ENCODE data around the gene SYNC.
A peak's percentile ranks its signal among the peaks of the same experiment; 100 is the strongest.

The SYNC gene

GRCh38 chr1:32702599-32703478, at the start of gene SYNC:
SYNC (minus strand) TSS chr1:32702770; CDS start chr1:32702660, 110 bp downstream.
- peaks cover 26% of the 10 kb centered on the region for H3K27me3 ChIP-seq (ENCODE audit: control insufficient read depth, insufficient read depth, low read length)
- no peaks in the 10 kb centered on the region for H3K9me3 ChIP-seq (ENCODE audit: control insufficient read depth, insufficient read depth, low read length)
- no peaks in the 10 kb centered on the region for H3K36me3 ChIP-seq (ENCODE audit: control insufficient read depth, insufficient read depth, low read length)
- H3K4me1 ChIP-seq (ENCODE audit: control insufficient read depth, insufficient read depth, low read length), result peaks cover 5% of the 10 kb centered on the region
- peak within 1 kb of the TSS; percentile 67 for H3K4me3 ChIP-seq (ENCODE audit: low read depth, low read length)
- H3K9ac ChIP-seq (ENCODE audit: low read depth, low read length), result no peak within 1 kb of the TSS

DNA sequence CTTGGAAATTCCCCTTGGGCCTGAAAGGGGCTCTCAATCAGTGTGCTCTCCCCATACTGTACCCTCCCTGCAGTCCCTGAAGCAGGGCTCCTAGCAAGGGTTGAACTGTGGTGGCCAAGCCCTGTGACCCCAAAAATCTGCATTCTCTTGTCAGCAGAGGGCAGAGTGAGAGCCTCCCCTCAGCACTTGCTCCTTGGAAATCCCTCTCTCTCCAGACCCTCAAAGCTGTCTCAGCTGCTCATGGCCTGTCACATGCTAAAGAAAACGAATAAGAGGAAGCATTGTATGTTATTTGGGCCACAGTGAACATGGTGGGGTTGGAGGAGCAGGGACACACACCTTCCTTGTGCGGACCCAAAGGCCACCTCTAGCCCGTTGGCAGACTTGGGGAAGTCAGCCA, 47.2 kb upstream of the SYNC start:
- H3K4me1 ChIP-seq (ENCODE audit: control insufficient read depth, insufficient read depth, low read length), result peaks cover 2% of the 10 kb centered on the region
- H3K36me3 ChIP-seq (ENCODE audit: control insufficient read depth, insufficient read depth, low read length), result no peaks in the 10 kb centered on the region
- H3K9me3 ChIP-seq (ENCODE audit: control insufficient read depth, insufficient read depth, low read length), result no peaks in the 10 kb centered on the region
- no peak overlapping the region for H3K4me3 ChIP-seq (ENCODE audit: low read depth, low read length)
- H3K27me3 ChIP-seq (ENCODE audit: control insufficient read depth, insufficient read depth, low read length), result no peaks in the 10 kb centered on the region
- no peak overlapping the region for H3K9ac ChIP-seq (ENCODE audit: low read depth, low read length)

- no peaks in the 10 kb centered on the region for H3K36me3 ChIP-seq (ENCODE audit: control insufficient read depth, insufficient read depth, low read length)
- no peaks in the 10 kb centered on the region for H3K9me3 ChIP-seq (ENCODE audit: control insufficient read depth, insufficient read depth, low read length)
- H3K9ac ChIP-seq (ENCODE audit: low read depth, low read length), result no peak overlapping the region
- no peaks in the 10 kb centered on the region for H3K27me3 ChIP-seq (ENCODE audit: control insufficient read depth, insufficient read depth, low read length)
- no peak overlapping the region for H3K4me3 ChIP-seq (ENCODE audit: low read depth, low read length)
- peaks cover 2% of the 10 kb centered on the region for H3K4me1 ChIP-seq (ENCODE audit: control insufficient read depth, insufficient read depth, low read length)
These were observed 46.8 kb upstream of the SYNC start for GRCh38 chr1:32749332-32749731.

DNA sequence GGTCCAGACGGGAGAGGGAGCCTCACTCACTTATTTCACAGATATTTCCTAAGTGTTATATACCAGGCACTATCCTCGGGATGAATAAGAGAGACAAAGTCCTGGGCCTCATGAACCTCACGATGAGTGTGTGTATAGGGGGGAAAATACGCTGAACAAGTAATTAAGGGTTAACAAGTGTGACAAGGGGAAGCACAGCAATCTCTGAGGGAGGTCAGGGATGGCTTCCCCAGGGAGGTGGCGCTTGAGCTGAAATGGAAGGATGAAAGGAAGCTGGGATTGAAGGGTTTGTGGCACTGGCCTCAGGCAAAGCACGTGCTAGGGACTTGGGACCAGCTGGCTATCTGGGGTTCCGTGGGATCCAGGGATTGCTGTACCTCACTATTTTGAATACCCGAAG, 46.4 kb upstream of the SYNC start:
- no peaks in the 10 kb centered on the region for H3K36me3 ChIP-seq (ENCODE audit: control insufficient read depth, insufficient read depth, low read length)
- peaks cover 2% of the 10 kb centered on the region for H3K4me1 ChIP-seq (ENCODE audit: control insufficient read depth, insufficient read depth, low read length)
- no peaks in the 10 kb centered on the region for H3K9me3 ChIP-seq (ENCODE audit: control insufficient read depth, insufficient read depth, low read length)
- no peak overlapping the region for H3K9ac ChIP-seq (ENCODE audit: low read depth, low read length)
- no peaks in the 10 kb centered on the region for H3K27me3 ChIP-seq (ENCODE audit: control insufficient read depth, insufficient read depth, low read length)
- H3K4me3 ChIP-seq (ENCODE audit: low read depth, low read length), result no peak overlapping the region

DNA sequence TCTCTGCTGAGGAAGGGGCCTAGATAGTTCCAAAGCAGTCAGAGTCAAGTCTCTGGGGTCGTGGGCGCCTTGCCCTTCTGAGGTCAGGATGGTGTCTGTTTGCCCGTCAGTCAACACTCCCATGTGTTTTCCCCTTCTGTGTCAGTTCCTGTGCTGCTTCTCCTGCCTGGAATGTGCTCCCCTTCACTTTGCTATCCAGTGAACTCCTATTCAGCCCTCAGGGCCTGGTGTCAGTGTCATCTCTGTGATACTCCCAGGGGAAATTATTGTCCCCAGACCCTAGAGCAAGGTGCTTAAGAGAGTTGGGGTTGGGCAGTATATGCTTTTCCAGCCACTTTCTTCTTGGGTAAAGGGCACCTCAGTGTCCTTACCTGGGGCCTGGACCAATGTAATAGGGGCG, 45.8 kb upstream of the SYNC start:
- H3K36me3 ChIP-seq (ENCODE audit: control insufficient read depth, insufficient read depth, low read length), result no peaks in the 10 kb centered on the region
- no peaks in the 10 kb centered on the region for H3K27me3 ChIP-seq (ENCODE audit: control insufficient read depth, insufficient read depth, low read length)
- H3K9ac ChIP-seq (ENCODE audit: low read depth, low read length), result no peak overlapping the region
- H3K4me3 ChIP-seq (ENCODE audit: low read depth, low read length), result no peak overlapping the region
- H3K9me3 ChIP-seq (ENCODE audit: control insufficient read depth, insufficient read depth, low read length), result no peaks in the 10 kb centered on the region
- peaks cover 2% of the 10 kb centered on the region for H3K4me1 ChIP-seq (ENCODE audit: control insufficient read depth, insufficient read depth, low read length)

GRCh38 chr1:32746130-32746529, 43.6 kb upstream of the SYNC start:
- Histone ChIP-seq H3K36me3 (ENCODE audit: control insufficient read depth, insufficient read depth, low read length) (no peaks in the 10 kb centered on the region), H3K27me3 (ENCODE audit: control insufficient read depth, insufficient read depth, low read length) (no peaks in the 10 kb centered on the region), H3K9me3 (ENCODE audit: control insufficient read depth, insufficient read depth, low read length) (no peaks in the 10 kb centered on the region), H3K9ac (ENCODE audit: low read depth, low read length) (no peak overlapping the region), H3K4me3 (ENCODE audit: low read depth, low read length) (no peak overlapping the region), H3K4me1 (ENCODE audit: control insufficient read depth, insufficient read depth, low read length) (peaks cover 9% of the 10 kb centered on the region)

DNA sequence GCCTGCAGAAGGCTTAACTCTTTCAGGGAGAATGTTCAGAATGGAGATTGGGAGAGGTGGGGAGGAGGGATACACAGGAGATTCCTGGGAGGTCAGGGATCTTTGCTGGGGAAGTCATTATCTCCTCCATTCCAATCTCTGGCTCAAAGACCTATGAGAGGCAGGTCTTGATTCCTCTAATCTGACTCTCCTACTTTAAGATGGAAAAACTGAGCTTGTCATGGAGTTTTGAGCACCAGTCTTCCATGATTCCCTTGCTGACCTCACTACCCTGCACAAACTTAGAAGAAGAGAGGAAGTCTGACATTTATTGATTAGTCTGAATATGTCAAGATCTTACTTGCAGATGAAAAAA, 41.5 kb upstream of the SYNC start:
- H3K4me1 ChIP-seq (ENCODE audit: control insufficient read depth, insufficient read depth, low read length), result peaks cover 7% of the 10 kb centered on the region
- no peak overlapping the region for H3K9ac ChIP-seq (ENCODE audit: low read depth, low read length)
- H3K9me3 ChIP-seq (ENCODE audit: control insufficient read depth, insufficient read depth, low read length), result no peaks in the 10 kb centered on the region
- no peaks in the 10 kb centered on the region for H3K27me3 ChIP-seq (ENCODE audit: control insufficient read depth, insufficient read depth, low read length)
- no peaks in the 10 kb centered on the region for H3K36me3 ChIP-seq (ENCODE audit: control insufficient read depth, insufficient read depth, low read length)
- H3K4me3 ChIP-seq (ENCODE audit: low read depth, low read length), result no peak overlapping the region

DNA sequence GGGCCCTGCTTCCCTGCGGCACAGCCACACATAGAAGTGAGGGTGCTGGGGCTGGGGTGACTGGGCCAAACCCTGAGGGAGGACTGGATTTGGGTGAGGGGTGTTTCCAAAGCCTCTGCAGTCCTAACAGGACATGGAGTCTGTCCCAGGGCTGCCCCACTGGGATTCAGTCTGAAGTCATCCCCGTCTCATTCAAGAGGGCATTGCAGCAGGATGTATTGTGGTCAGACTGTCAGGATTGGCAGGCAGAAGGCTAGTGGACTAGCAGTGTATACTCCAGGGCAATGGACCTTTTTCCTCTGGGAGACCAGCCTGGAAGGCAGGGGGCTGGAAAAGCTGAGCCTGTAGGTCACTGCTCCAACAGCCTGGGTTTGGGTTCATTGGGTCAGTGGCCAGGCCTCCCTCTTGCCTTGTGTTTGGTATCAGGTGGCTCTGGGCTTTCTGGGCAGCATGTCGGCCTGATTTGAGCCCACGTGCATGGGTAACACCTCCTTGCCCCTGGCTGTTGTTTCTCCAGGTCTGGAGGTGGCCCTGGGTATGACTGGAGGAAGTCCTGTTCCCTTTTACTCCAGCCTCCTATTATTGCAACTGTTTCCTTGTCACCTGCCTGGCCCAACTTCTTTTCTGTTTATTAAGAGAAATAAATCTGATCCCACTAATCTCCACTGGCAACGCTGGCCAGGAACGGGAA, 41.0 kb upstream of the SYNC start:
- H3K4me1 ChIP-seq (ENCODE audit: control insufficient read depth, insufficient read depth, low read length), result peaks cover 7% of the 10 kb centered on the region
- peak overlapping the region; percentile 61 for H3K4me3 ChIP-seq (ENCODE audit: low read depth, low read length)
- peak overlapping the region; percentile 18 for H3K9ac ChIP-seq (ENCODE audit: low read depth, low read length)

GRCh38 chr1:32742956-32743355, 40.4 kb upstream of the SYNC start:
- Histone ChIP-seq H3K4me3 (ENCODE audit: low read depth, low read length) (peak overlapping the region; percentile 61), H3K9ac (ENCODE audit: low read depth, low read length) (peak overlapping the region; percentile 18), H3K36me3 (ENCODE audit: control insufficient read depth, insufficient read depth, low read length) (no peaks in the 10 kb centered on the region), H3K27me3 (ENCODE audit: control insufficient read depth, insufficient read depth, low read length) (no peaks in the 10 kb centered on the region), H3K9me3 (ENCODE audit: control insufficient read depth, insufficient read depth, low read length) (no peaks in the 10 kb centered on the region), H3K4me1 (ENCODE audit: control insufficient read depth, insufficient read depth, low read length) (peaks cover 7% of the 10 kb centered on the region)

More for the DNA sequence above, 41.0 kb upstream of the SYNC start:
- Histone ChIP-seq H3K27me3 (ENCODE audit: control insufficient read depth, insufficient read depth, low read length) (no peaks in the 10 kb centered on the region), H3K36me3 (ENCODE audit: control insufficient read depth, insufficient read depth, low read length) (no peaks in the 10 kb centered on the region), H3K9me3 (ENCODE audit: control insufficient read depth, insufficient read depth, low read length) (no peaks in the 10 kb centered on the region)

- H3K36me3 ChIP-seq (ENCODE audit: control insufficient read depth, insufficient read depth, low read length), result no peaks in the 10 kb centered on the region
- H3K4me3 ChIP-seq (ENCODE audit: low read depth, low read length), result peak overlapping the region; percentile 61
- peaks cover 8% of the 10 kb centered on the region for H3K4me1 ChIP-seq (ENCODE audit: control insufficient read depth, insufficient read depth, low read length)
- no peaks in the 10 kb centered on the region for H3K27me3 ChIP-seq (ENCODE audit: control insufficient read depth, insufficient read depth, low read length)
- H3K9ac ChIP-seq (ENCODE audit: low read depth, low read length), result peak overlapping the region; percentile 65
- H3K9me3 ChIP-seq (ENCODE audit: control insufficient read depth, insufficient read depth, low read length), result no peaks in the 10 kb centered on the region
These were observed 39.8 kb upstream of the SYNC start for GRCh38 chr1:32742199-32742947.

DNA sequence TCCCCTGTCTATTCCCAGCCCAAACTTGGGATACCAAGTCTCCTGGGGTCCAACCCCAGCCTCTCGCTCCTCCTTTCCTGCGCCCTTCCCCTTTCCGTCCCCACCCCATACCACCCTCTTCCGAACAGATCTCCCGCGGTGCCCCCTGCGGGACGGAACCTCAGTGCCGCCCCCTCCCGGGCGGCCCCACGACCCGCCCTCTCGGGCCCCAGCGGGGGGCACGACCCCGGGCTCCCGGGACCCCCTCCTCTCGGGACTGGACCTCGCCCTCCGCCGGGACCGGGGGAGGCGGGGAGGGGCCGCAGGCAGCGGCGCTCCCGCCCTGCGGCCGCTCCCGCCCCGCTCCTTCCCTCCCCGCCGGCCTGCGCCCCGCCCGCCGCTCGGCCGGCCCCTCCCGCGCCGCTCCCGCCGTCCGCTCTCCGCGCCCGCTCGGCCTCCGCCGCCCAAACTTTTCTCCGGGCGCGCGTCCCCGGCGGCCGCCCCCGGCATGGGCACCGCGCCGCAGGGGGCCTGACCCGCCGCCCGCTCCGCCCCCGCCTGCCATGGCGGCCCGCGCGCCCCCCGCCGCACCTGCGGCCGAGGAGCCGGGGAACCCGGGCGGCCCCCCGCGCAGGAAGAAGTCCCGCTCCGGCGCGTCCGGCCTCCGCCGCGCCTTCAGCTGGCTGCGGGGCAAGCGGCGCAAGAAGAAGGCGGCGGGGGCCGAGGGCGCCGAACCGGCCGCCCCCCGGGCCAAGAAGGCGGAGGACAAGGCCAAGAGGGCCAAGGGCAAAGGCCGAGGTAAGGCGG, 39.0 kb upstream of the SYNC start:
- H3K9me3 ChIP-seq (ENCODE audit: control insufficient read depth, insufficient read depth, low read length), result no peaks in the 10 kb centered on the region
- H3K9ac ChIP-seq (ENCODE audit: low read depth, low read length), result peak overlapping the region; percentile 65
- H3K4me1 ChIP-seq (ENCODE audit: control insufficient read depth, insufficient read depth, low read length), result peaks cover 15% of the 10 kb centered on the region
- no peaks in the 10 kb centered on the region for H3K27me3 ChIP-seq (ENCODE audit: control insufficient read depth, insufficient read depth, low read length)
- no peaks in the 10 kb centered on the region for H3K36me3 ChIP-seq (ENCODE audit: control insufficient read depth, insufficient read depth, low read length)
- H3K4me3 ChIP-seq (ENCODE audit: low read depth, low read length), result peak overlapping the region; percentile 64

Measured in iPS-15b (cell line).